CD4-positive, alpha-beta T cell treated with Interleukin-2 at 100 ng/mL for 4 hours (primary cell): Measurements from ENCODE around the gene MICU2.

Source experiments
- DNase-seq: peaks from one replicate; pipeline ENCODE4 v3.0.0-alpha.2; 2020; ENCODE audit warnings: low spot score

Gene MICU2

DNA sequence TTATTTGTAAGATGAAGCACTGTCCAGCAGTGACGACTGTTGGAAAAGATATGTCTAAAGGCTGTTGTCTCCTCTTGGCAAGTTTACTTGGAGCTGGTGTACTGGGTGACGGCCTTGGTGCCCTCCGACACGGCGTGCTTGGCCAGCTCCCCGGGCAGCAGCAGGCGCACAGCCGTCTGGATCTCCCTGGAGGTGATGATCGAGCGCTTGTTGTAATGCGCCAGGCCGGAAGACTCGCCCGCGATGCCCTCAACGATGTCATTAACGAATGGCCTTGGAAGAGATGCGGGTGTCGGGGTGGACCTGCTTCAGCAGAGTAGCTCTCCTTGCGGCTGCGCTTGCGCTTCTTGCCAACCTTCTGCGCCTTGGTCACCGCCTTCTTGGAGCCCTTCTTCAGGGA lies 120.2 kb downstream of the MICU2 start:
- DNase-seq = no peak

DNA sequence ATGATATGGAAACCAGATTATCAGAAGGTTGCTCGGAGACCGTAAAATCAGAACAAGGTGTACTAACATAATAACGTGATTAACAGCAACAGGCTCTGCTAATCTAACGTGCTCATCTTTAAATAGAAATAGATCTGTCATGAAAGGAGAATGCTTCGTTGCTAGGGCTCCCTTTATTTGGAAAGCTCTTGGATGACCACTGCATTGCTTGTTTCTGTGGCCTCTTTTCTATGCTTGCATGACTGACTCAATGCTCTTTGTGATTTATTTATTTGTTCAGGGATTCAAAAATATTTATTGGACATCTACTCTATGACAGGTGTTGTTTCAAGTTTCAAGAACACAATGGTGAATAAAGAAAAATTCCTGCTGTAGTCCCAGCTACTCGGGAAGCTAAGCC lies 122.6 kb downstream of the MICU2 start:
- DNase-seq = no peak

DNA sequence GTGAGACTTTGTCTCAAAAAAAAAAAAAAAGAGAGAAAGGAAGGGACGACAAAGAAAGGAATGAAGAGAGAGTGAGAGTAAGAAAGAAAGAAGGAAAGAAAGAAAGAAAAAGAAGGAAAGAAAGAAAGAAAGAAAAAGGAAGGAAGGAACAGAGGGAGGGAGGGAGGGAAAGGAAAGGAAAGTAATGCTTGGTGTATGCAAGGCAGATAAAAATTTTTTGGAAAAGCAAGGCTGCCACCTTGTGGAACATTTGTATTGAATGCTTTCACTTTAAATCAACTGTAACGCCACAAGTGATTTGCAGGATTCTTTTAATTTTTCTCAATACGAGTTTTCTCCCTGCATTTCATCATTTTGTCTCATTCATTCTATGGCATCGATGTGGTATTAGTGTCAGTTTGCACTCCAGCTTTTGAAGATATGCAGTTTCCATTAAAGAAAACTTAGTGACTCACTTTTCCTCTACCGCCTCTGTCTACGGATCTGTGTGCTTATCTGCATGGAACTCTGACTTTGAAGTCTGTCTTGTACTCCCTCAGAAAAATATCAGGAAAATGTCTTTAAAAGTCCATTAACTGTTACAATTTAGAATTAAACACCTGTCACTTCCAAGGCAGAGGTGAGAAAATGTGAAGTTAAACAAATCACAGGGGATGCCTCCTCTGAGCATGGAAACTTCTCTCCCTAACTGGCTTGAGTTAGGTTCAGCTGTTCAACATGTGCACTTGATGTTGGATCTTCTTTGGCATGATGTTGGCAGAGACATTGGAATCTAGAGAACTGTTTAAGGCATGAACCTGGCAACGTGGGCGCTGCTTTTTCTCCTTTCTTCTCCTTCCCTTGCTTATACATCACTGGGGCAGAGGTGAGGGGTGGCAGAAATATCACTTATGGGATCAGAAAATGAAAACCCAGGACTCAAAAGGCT lies 124.8 kb downstream of the MICU2 start:
- peak; percentile 79 for DNase-seq

DNA sequence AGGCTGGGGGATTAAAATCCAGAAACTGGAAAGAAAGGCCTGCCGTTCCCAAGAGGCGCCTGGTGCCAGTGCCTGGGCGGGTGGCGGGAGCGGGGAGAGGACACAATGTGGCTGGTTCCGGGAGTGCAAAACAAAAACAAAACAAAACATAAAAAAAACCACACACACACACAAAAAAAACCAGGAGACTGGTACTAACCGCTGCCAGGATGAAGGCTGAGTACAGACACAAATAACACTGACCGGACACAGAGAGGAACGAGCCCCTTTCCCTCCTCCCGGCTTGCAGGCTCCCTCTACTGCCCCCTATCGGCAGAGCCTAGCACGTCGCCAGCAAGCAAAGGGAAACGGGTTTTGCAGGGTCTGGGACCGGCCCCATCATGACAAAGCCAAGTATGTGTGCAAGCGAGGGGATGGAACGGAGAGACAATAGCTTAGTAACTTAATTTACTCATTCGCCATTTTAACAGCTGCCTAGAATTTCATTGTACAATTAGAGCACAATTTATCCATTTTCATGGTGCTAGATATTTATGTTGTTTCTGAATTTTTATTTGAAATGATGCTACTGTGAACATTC lies 127.0 kb downstream of the MICU2 start:
- peak; percentile 85 for DNase-seq

DNA sequence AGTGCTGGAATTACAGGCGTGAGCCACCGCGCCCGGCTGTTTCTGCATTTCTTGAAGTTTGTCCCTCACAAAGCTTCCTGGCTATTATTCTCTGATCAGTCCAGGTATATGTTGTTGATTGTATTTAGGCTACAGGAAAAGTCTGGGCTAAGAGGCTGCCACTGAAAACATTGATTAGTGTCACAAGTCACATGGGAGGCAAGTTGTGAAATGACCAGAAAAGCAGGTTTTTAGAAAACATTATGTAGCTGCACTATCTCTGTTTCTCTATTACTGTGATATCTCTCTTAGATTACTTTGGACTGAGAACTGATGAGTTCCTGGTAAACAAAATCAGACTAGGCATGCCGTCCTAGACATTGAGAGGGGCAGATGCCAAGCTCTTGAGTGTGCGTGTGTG lies 128.9 kb downstream of the MICU2 start:
- DNase-seq = no peak

DNA sequence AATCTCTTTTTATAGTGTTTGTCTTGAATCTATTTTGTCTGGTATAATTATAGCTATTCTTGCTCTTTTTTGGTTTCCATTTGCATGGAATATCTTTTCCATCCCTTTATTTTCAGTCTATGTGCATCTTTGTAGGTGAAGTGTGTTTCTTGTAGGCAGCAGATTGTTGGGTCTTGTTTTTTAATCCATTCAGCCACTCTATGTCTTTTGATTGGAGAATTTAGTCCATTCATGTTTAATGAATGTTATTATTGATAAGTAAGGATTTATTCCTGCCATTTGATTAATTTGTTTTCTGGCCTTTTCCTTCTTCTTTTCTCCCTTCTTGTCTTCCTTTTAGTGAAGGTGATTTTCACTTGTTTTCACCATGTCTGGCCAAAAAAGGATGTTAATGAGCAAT lies 133.2 kb downstream of the MICU2 start:
- no peak for DNase-seq

DNA sequence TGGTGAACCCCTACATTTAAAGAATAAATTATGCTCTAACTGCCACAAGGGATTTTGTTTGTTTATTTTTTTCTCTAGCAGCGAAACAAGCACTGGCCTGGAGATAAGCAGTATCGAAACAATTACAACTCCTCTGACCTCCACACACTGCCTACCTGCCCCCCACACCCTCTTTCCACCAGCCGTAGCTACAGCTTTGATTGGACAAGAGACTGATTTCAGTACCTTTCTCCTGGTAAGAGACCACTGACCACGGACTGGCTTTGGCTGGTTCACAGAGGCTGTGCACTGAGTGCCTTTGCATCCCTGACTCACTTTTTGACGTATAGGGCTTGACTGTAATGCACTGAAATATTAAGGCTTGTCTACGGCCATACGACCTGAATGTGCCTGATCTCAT lies 137.4 kb downstream of the MICU2 start:
- DNase-seq = no peak

DNA sequence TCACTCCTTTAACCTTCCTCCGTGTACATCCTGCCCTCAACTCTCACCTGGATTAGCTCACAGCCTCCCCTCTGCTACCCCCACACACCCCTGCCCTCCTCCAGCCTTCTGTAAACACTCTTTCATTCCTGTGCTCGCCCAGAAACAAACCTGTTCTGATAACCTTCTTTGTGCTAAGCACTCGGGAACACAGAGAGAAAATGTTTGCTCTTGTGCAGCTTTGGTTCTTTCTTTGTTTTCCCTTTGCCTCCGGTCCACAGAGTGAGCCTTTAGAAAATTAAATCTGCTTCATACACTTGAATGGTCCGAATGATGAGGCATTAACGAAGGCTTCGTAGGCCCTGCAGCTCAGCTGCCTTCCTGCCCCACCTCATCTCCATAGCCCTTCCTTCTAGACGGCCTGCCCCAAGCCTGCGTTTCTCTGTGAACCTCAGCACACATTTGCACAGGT lies 138.2 kb downstream of the MICU2 start:
- DNase-seq = no peak

DNA sequence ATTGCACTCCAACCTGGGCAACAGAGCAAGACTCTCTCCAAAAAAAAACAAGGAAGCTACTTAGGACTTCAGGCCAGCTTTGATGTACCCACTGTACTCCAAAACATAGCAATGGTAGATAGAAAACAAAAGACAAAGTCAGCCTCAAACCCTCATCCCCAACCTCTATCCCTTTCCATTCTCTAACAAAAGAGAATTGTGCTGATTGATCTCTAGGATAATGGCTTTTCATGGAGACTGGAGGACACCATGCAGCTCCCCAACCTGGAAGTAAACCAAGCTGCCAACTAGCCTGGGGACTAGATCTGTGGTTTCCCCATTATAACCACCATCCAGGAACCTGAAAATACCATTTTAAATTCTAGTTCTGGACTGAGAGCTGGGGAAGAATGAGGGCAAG lies 140.5 kb downstream of the MICU2 start:
- DNase-seq = no peak

DNA sequence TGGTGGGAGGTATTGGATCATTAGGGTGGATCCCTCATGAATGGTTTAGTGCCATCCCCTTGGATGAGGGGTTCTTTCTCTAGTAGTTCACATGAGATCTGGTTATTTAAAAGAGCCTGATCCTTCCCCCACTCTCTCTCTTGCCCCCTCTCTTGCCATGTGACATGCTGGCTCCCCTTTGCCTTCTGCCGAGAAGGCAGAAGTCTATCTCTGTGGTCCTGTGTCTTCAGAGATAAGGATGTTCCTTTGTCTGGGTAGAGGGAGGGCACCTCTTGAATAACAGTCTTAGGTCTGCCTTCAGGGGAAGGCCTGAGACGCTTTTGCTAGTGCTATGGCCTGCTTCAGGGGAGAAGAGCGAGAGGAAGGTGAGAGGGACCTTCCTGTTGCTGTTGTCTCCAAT lies 142.8 kb downstream of the MICU2 start:
- no peak for DNase-seq

DNA sequence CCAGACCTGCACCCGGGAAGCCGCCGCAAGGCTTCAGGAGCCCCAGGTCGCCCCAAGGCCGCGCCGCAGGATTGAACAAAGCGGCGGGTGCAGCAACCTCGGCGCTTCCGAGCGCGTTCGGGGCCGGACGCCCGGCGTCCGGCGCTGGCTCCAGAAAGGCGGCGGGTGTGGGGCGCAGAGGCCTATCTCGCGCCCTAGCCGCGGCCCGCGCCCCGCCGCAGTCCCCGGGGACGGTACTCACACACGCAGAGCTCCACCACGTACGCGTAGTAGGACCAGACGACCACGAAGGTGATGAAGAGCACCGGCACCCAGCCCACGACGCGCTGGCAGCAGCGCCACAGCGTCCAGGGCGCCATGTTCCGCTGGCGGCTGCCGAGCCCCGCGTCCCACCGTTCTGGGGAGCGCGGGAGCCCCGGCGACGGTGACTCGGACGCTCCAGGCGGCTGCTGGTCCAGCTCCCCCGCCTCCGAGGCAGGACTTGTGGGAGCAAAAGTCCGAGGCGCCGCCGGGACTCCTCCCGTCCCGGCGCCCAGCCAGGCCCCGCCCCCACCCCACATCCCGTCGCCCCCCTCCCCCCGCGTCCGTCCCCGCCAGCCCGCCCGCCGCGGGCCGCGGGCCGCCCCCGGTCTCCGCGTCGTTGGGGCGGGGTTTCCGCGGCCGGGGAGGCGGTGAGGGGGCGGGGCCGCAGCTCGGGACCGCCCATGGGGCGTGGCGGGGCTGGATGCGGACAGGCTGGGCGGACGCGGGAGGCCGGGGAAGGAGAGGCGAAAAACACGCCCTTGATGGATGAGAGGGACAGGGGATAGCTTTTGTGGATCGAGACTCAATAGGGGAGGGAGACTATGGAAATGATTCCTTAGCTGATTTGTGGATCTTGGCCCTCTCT lies 144.9 kb downstream of the MICU2 start, which contains the start of gene ZDHHC20:
Gene ZDHHC20, minus strand, starts transcription at position 491 of the 889 bp plus-strand sequence. Its CDS starts 132 bp downstream, at position 359.
- DNase-seq = peak; percentile 89

DNA sequence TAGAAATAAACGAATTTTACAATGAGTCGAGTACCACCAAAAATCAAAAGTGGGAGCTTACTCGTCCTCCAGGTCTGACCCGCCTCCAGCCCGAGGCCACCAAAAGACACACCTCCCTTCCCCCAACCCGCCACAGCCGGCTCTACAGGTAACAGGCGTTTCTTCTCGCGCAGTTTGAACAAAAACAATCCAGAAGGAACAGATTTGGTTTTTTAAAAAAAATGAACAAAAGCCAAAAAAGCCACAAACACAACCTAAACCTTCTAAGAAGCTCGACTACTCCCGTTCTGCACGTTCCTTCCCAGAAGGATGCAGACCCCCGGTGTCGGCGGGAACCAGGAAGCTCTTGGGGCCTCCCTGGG lies 145.5 kb downstream of the MICU2 start:
- peak; percentile 51 for DNase-seq

DNA sequence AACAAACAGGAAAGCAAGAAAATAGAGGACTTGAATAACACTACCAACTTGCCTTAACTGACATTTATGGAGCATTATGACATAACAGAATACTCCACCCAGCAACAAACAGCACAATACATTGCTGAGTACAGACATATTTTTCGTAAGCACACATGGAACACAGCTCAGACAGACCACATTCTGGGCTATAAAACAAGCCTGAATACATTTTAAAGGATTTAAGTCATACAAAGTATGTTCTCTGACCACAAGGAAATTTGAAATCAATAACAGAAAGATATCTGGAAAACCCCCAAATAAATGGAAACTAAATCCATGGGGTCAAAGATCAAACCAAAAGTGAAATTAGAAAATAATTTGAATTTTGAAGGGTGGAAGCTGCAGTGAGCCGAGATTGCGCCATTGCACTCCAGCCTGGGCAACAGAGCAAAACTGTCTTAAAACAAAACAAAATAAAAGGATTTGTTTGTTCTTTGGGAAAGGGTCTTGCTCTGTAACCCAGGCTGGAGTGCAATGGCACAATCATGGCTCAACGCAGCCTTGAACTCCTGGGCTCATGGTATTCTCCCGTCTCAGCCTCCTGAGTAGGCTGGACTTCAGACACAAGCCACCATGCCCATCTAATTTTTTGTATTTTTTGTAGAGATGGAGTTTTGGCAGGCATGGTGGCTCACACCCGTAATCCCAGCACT lies 150.4 kb downstream of the MICU2 start:
- DNase-seq = no peak

DNA sequence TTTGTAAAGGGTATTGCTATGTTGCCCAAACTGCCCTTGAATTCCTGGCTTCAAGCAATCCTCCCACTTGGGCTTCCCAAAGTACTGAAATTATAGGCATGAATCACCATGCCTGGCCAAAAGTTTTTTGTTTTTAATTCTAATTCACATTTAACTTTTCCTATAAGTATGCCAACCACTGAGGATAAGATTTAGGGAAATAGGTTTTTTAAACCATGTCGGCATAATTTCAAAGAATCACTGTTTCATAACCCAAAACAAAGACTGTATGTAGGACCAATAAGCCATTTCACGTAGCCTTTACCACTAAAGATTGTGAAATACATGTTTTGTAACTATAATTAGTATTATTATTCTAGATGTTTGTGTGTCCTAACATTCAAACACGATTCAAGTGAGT lies 153.0 kb downstream of the MICU2 start:
- no peak for DNase-seq

DNA sequence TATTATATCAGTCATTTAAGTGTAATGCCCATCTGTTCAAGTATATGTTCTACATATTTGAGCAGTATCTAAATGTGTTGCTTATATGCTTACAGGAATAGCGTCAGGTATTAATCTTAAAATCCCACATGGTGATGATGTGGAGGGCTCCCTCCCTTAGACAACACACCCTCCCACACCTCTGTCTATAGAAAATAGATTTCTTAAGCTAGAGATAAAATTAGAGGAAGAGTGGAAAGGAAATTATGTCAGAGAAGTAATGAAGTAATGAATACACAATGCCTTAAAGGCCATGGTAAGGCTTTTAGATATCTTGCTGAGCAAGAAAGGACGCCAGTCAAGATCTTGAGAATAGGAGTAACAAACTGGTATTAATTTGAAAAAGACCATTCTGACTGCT lies 157.3 kb downstream of the MICU2 start:
- DNase-seq = no peak

DNA sequence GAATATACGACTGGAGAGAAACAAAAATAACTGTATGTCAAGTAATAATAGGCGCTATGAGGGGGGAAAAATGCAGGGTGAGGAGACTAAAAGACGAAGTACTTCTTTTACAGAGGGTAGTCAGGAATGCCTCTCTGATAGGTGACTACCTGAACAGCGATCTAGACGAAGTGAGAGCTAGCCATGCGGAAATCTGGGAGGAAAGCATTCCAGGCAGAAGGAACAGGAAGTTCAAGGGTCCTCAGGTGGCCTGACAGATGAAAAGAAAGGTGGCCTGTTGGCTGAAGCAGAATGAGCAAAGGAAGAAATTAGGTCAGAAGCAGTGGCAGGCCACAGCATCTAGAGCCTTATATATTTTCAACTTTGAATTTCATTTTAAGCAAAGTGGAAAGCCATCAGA lies 158.2 kb downstream of the MICU2 start:
- DNase-seq = no peak

DNA sequence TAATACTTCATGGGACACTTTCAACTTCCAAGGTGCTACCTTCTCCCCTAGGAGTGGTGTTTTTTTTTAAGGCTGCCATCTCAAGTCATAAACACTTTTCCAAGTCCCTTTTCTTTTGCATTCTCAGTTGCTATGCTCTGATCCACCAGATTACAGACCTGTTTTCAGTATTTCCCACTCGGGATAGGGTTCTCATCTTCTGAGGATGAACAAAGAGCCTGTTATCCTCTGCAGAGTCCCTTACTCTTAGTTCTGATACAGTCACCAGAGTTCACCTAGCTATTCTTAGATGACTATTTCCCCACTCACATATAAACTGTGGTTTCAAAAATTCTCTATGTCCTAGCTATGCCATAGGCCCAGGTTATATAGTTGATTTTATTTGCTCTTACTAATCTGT lies 160.8 kb downstream of the MICU2 start:
- no peak for DNase-seq
